ENCODE measurements around the gene LY6G5B. TPM values are rescaled to one million over a fixed set of nuclear protein-coding genes. Genes with fewer than 3 reads are reported as not detected.
A peak's percentile ranks its signal among the peaks of the same experiment; 100 is the strongest.

The LY6G5B gene
- total RNA-seq, 1 donor from 2014 or later, result 24.2 TPM

DNA sequence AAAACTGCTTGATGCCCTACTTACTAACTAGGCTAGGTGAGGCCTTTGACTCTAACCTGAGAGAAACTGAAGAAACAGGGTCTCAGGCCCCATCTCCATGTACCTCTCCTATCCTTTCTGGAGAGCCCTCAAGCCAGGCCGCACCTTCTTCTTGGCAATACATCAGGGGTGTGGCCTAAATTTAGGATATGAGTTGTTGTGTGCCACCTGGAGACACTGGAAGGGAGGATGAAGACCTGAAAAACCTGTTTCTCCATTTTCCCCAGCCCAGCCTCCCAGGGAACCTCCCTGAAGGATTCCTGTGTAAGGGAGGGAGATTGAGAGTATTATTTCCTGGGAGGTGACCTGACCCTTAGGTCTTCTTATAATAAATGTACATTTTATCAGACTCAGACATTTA is 48.5 kb downstream of the LY6G5B start:
- TF ChIP-seq, protein P1, sequence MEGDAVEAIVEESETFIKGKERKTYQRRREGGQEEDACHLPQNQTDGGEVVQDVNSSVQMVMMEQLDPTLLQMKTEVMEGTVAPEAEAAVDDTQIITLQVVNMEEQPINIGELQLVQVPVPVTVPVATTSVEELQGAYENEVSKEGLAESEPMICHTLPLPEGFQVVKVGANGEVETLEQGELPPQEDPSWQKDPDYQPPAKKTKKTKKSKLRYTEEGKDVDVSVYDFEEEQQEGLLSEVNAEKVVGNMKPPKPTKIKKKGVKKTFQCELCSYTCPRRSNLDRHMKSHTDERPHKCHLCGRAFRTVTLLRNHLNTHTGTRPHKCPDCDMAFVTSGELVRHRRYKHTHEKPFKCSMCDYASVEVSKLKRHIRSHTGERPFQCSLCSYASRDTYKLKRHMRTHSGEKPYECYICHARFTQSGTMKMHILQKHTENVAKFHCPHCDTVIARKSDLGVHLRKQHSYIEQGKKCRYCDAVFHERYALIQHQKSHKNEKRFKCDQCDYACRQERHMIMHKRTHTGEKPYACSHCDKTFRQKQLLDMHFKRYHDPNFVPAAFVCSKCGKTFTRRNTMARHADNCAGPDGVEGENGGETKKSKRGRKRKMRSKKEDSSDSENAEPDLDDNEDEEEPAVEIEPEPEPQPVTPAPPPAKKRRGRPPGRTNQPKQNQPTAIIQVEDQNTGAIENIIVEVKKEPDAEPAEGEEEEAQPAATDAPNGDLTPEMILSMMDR (conservative IDR thresholded peaks at IDR 0.05), result no peak
- Mint-ChIP-seq H3K27ac (ENCODE audit: unreplicated experiment) (no peak overlapping the region), H3K9me3 (no peaks in the 10 kb centered on the region), H3K4me3 (no peak overlapping the region), H3K4me1 (peaks cover 14% of the 10 kb centered on the region), H3K27me3 (ENCODE audit: low read depth) (peaks cover 3% of the 10 kb centered on the region), H3K36me3 (ENCODE audit: low read depth) (peaks cover 3% of the 10 kb centered on the region)
- no peak for DNase-seq (ENCODE audit: low read depth, low spot score)

DNA sequence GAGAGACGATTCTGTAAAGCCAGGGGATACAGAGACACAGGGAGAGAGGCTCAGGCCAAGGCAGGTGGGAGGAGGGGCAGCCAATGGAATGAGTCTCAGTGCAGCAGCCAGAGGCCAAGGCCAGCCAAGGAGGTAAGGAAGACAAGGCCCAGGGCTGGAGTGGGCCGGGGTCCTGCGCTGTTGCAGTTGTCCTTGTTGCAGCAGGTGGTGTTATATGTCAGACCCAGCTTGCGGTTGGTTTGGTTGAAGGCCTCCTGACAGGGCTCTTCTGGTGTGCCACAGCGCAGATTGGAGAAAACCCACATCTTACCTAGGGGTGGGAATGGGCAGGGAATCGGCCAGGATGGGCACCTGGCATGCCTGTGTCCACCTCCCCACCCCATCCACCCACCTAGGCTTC is 49.2 kb downstream of the LY6G5B start:
- DNase-seq (ENCODE audit: low read depth, low spot score), result no peak
- no peak overlapping the region for H3K27ac Mint-ChIP-seq (ENCODE audit: unreplicated experiment)

DNA sequence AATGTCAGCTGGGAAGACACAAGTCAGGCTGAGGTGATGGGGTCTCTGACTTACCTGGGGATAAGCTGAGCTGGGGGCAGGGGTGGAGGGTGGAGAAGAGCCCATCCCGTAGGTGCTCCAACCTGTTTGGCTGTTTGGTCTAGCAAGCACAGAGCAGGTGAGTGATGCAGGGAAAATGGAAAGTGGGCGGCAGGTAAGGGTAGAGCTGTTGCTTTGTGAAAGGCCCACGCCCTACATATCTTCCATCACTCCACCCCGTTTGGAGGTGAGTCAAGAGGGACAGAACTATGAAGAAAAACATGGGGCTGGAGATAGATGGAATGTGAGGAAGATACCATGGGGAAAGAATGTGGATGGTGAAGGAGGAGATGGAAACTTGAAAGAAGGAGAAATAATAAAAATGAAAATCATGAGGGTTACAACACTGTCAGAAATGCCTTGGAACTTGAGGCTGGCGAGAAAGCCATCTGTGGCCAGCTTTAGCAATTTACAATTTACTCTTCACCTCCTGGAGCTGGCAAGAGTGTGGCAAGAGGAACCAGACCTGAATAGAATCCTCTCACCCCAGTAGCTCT is 50.5 kb downstream of the LY6G5B start:
- H3K36me3 Mint-ChIP-seq (ENCODE audit: low read depth), result peaks cover 7% of the 10 kb centered on the region
- no peak overlapping the region for H3K27ac Mint-ChIP-seq (ENCODE audit: unreplicated experiment)
- TF ChIP-seq, protein P1 (conservative IDR thresholded peaks at IDR 0.05), result no peak
- H3K27me3 Mint-ChIP-seq (ENCODE audit: low read depth), result peaks cover 3% of the 10 kb centered on the region
- H3K9me3 Mint-ChIP-seq, result no peaks in the 10 kb centered on the region
- no peaks in the 10 kb centered on the region for H3K4me1 Mint-ChIP-seq
- DNase-seq (ENCODE audit: low read depth, low spot score), result no peak
- no peak overlapping the region for H3K4me3 Mint-ChIP-seq

More for the DNA sequence above, 49.2 kb downstream of the LY6G5B start:
- Mint-ChIP-seq H3K27me3 (ENCODE audit: low read depth) (peaks cover 3% of the 10 kb centered on the region), H3K9me3 (no peaks in the 10 kb centered on the region), H3K36me3 (ENCODE audit: low read depth) (peaks cover 3% of the 10 kb centered on the region), H3K4me3 (no peak overlapping the region), H3K4me1 (peaks cover 6% of the 10 kb centered on the region)
- TF ChIP-seq, protein P1 (conservative IDR thresholded peaks at IDR 0.05), result no peak

DNA sequence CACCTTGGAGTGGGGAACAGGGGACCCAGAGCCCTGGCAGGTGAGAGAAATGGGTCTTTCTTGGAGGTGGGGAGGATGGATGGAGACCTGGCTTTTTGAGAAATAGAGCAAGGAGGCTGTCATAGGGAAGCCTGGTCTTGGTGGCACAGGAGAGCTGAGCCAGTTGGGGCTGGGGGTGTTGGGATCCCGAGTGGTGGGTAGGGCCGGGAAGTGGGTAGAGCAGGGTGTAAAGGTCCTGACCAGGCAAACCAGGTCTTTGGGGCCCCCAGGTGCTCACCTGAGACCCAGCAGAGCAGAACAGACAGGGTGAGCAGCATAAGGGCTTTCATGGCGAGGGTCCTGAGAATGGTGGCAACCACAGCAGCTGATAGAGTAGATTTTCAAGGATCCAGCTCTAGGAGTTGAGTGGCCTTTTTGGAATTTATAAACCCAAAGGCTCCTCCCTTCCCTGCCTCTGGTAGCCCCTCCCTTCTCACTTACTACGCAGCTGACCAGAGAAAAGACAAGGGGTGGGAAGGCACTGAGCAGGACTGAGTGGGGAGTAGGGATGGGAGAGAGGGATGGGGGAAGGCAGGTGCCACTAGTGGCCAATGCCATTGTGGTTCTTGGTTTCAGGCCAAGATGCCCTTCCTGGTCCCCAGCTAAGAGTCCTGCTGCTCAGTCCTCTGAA is 51.7 kb downstream of the LY6G5B start, which contains the start of gene LY6G6C:
Gene LY6G6C (minus strand): TSS at position 396 of the 670 bp plus-strand sequence. CDS start 67 bp downstream, at position 329.
- TF ChIP-seq, protein P1 (conservative IDR thresholded peaks at IDR 0.05), result no peak
- peaks cover 18% of the 10 kb centered on the region for H3K36me3 Mint-ChIP-seq (ENCODE audit: low read depth)
- peak within 1 kb of the TSS; percentile 59 for H3K4me3 Mint-ChIP-seq
- no peaks in the 10 kb centered on the region for H3K9me3 Mint-ChIP-seq
- H3K27ac Mint-ChIP-seq (ENCODE audit: unreplicated experiment), result no peak within 1 kb of the TSS
- DNase-seq (ENCODE audit: low read depth, low spot score), result no peak
- peaks cover 4% of the 10 kb centered on the region for H3K4me1 Mint-ChIP-seq
- peaks cover 3% of the 10 kb centered on the region for H3K27me3 Mint-ChIP-seq (ENCODE audit: low read depth)

DNA sequence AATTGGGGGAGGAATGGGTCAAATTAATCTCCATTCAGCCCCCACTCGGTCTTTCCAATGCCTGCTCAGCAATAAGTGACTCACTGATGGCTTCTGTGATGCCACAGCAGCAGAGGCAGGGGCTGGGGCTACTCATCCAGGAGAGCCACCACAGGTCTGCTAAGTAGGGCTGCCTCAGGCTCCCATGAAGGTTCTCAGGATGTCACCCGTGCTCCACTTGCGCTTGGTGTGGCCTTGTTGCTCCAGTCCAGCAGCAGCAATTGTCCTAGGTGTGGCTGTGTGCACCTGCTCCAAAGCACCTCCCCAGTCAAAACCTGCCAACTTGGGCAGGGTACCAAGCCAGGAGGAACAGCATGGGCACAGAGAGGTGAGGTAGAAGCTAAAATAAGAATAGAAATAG is 52.4 kb downstream of the LY6G5B start:
- Mint-ChIP-seq H3K27me3 (ENCODE audit: low read depth) (peaks cover 3% of the 10 kb centered on the region), H3K27ac (ENCODE audit: unreplicated experiment) (no peak overlapping the region), H3K9me3 (no peaks in the 10 kb centered on the region), H3K4me3 (peak overlapping the region; percentile 59), H3K4me1 (peaks cover 8% of the 10 kb centered on the region), H3K36me3 (ENCODE audit: low read depth) (peaks cover 22% of the 10 kb centered on the region)
- TF ChIP-seq, protein P1 (conservative IDR thresholded peaks at IDR 0.05), result no peak
- no peak for DNase-seq (ENCODE audit: low read depth, low spot score)

Small RNAs within 50 kb of the gene (microRNA-seq; reads per million reads assigned to microRNA genes)
- gene MIR4646, result 8.3 reads per million, percentile 13 among the genes with 10 or more reads in this experiment
- 4.1 reads per million for gene MIR6832

Other genes with a start within 250 kb of the LY6G5B start
- gene MICB, start 171.8 kb upstream of the LY6G5B start, total RNA-seq, result 0.61 TPM in 1 of 2 replicates, not detected in the other
- gene MCCD1, start 141.0 kb upstream of the LY6G5B start, total RNA-seq, result not detected in 2 replicates
- 836 and 881 TPM in 2 replicates for gene DDX39B, start 128.0 kb upstream of the LY6G5B start, total RNA-seq
- 3.3 and 5.1 TPM in 2 replicates for gene ATP6V1G2, start 123.4 kb upstream of the LY6G5B start, total RNA-seq
- gene NFKBIL1, start 122.4 kb upstream of the LY6G5B start, total RNA-seq, result 25.7 and 28.6 TPM in 2 replicates
- 0.26 and 0.36 TPM in 2 replicates for gene LTA, start 97.7 kb upstream of the LY6G5B start, total RNA-seq
- gene TNF, start 94.4 kb upstream of the LY6G5B start, total RNA-seq, result not detected in 2 replicates
- gene LTB, start 87.6 kb upstream of the LY6G5B start, total RNA-seq, result not detected in 2 replicates
- not detected in 2 replicates for gene LST1, start 83.7 kb upstream of the LY6G5B start, total RNA-seq
- gene NCR3, start 77.0 kb upstream of the LY6G5B start, total RNA-seq, result not detected in 2 replicates
- gene AIF1, start 54.7 kb upstream of the LY6G5B start, total RNA-seq, result not detected in 2 replicates
- gene PRRC2A, start 49.3 kb upstream of the LY6G5B start, total RNA-seq, result 347 and 356 TPM in 2 replicates
- 439 and 459 TPM in 2 replicates for gene BAG6, start 17.3 kb upstream of the LY6G5B start, total RNA-seq
- gene APOM, start 14.1 kb upstream of the LY6G5B start, total RNA-seq, result 3.8 and 4.2 TPM in 2 replicates
- gene C6orf47, start 9.2 kb upstream of the LY6G5B start, total RNA-seq, result 23.5 TPM in 2 replicates
- 16.8 and 17.6 TPM in 2 replicates for gene GPANK1, start 5.0 kb upstream of the LY6G5B start, total RNA-seq
- gene CSNK2B, start 3.9 kb upstream of the LY6G5B start, total RNA-seq, result 185 and 188 TPM in 2 replicates
- 9.1 and 11.0 TPM in 2 replicates for gene LY6G5C, start 11.1 kb downstream of the LY6G5B start, total RNA-seq
- 70.9 and 73.6 TPM in 2 replicates for gene ABHD16A, start 33.3 kb downstream of the LY6G5B start, total RNA-seq
- not detected in 2 replicates for gene LY6G6F, start 36.9 kb downstream of the LY6G5B start, total RNA-seq
- not detected in 2 replicates for gene LY6G6D, start 45.4 kb downstream of the LY6G5B start, total RNA-seq
- 1.2 TPM in 2 replicates for gene LY6G6C, start 51.8 kb downstream of the LY6G5B start, total RNA-seq
- not detected in 2 replicates for gene MPIG6B, start 53.4 kb downstream of the LY6G5B start, total RNA-seq
- gene DDAH2, start 59.3 kb downstream of the LY6G5B start, total RNA-seq, result 186 and 194 TPM in 2 replicates
- gene CLIC1, start 66.6 kb downstream of the LY6G5B start, total RNA-seq, result 305 and 313 TPM in 2 replicates
- gene MSH5, start 70.0 kb downstream of the LY6G5B start, total RNA-seq, result 79.5 and 86.2 TPM in 2 replicates
- 21.3 and 25.1 TPM in 2 replicates for gene SAPCD1, start 92.7 kb downstream of the LY6G5B start, total RNA-seq
- gene VWA7, start 107.4 kb downstream of the LY6G5B start, total RNA-seq, result 2.0 and 2.7 TPM in 2 replicates
- gene VARS1, start 125.8 kb downstream of the LY6G5B start, total RNA-seq, result 162 and 163 TPM in 2 replicates
- 122 and 135 TPM in 2 replicates for gene LSM2, start 137.0 kb downstream of the LY6G5B start, total RNA-seq
- gene HSPA1L, start 145.3 kb downstream of the LY6G5B start, total RNA-seq, result 1.5 and 1.8 TPM in 2 replicates
- gene HSPA1A, start 145.6 kb downstream of the LY6G5B start, total RNA-seq, result 70.3 and 72.3 TPM in 2 replicates
- 78.5 and 82.5 TPM in 2 replicates for gene HSPA1B, start 157.8 kb downstream of the LY6G5B start, total RNA-seq
- gene NEU1, start 192.8 kb downstream of the LY6G5B start, total RNA-seq, result 46.3 and 49.9 TPM in 2 replicates
- 0.32 and 0.84 TPM in 2 replicates for gene SLC44A4, start 209.0 kb downstream of the LY6G5B start, total RNA-seq
- 202 and 205 TPM in 2 replicates for gene EHMT2, start 227.7 kb downstream of the LY6G5B start, total RNA-seq
- 60.8 and 61.1 TPM in 2 replicates for gene ZBTB12, start 232.1 kb downstream of the LY6G5B start, total RNA-seq